Activated T-cell treated with anti-CD3 and anti-CD28 coated beads, Interleukin-2, amount 50 U/mL, for 24 hours (primary cell): ENCODE measurements around the gene TST.
"Not testable (repeated sequence)": the region's sequence is repeated elsewhere in the genome, so short reads cannot be mapped to it uniquely, and the experiment has no call there.

ENCODE experiments used
- DNase-seq: peaks from one replicate; pipeline ENCODE4 v3.0.0-alpha.2; 2020
- H3K27ac Mint-ChIP-seq: 2 replicates; pipeline ENCODE4 v1.8.0; 2020; ENCODE audit warnings: mild to moderate bottlenecking, mixed read lengths
- H3K27me3 Mint-ChIP-seq: 2 replicates; pipeline ENCODE4 v1.8.0; 2020; ENCODE audit warnings: mixed read lengths
- H3K36me3 Mint-ChIP-seq: 2 replicates; pipeline ENCODE4 v1.8.0; 2020; ENCODE audit warnings: low read depth, mixed read lengths
- H3K4me1 Mint-ChIP-seq: 2 replicates; pipeline ENCODE4 v1.8.0; 2020; ENCODE audit warnings: low read depth, mixed read lengths
- H3K4me3 Mint-ChIP-seq: 2 replicates; pipeline ENCODE4 v1.8.0; 2020; ENCODE audit warnings: mild to moderate bottlenecking, moderate library complexity, mixed read lengths
- H3K9me3 Mint-ChIP-seq: 2 replicates; pipeline ENCODE4 v1.8.0; 2020; ENCODE audit warnings: mixed read lengths

TST gene

GRCh38 chr22:37002633-37003032, 16.6 kb downstream of the TST start:
- peaks cover 1% of the 10 kb centered on the region for H3K4me1 Mint-ChIP-seq
- H3K36me3 Mint-ChIP-seq, result no peaks in the 10 kb centered on the region
- peaks cover 13% of the 10 kb centered on the region for H3K27me3 Mint-ChIP-seq
- no peak overlapping the region for H3K27ac Mint-ChIP-seq
- no peak overlapping the region for H3K4me3 Mint-ChIP-seq
- H3K9me3 Mint-ChIP-seq, result no peaks in the 10 kb centered on the region
- DNase-seq, result no peak

DNA sequence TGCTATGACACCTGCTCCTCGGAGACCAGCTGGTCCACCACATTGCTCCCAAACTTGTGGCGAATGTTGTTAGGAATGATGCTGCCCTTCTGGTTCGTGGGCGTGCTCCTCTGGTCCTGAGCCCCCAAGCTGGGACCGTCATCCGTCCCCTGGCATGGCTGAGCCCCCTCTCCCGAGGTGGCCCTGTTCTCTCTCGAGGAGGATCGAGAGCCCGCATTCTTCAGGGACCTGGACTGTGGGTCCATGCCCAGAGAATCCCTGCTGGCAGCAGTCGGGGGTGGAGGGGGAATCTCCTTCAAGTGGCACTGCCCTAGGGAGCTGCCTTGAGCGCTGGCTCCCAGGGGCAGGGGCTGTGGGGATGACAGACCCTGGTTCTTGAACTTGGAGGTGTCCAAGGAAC, 17.4 kb downstream of the TST start:
- Mint-ChIP-seq H3K4me1 (peaks cover 1% of the 10 kb centered on the region), H3K27me3 (peaks cover 11% of the 10 kb centered on the region), H3K9me3 (no peaks in the 10 kb centered on the region), H3K4me3 (no peak overlapping the region), H3K27ac (no peak overlapping the region), H3K36me3 (no peaks in the 10 kb centered on the region)
- DNase-seq, result no peak

GRCh38 chr22:37000676-37001534, 18.3 kb downstream of the TST start:
- no peak overlapping the region for H3K27ac Mint-ChIP-seq

DNA sequence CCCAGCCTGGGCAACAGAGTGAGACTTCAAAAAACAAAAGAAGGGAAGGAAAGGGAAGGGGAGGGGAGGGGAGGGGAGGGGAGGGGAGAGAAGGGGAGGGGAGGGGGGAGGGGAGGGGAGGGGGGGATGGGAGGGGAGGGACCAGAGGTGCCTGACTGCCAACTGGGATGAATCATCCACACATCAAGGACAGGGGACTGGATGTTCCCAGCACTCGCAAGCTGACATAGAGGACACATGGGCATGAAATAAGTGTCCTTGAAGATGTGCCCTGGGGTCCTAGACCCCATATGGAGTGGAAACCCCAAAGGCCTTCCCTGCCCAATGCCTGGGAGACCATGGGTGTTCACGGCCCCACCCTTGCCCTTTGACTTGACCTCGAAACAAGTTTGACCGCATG, 19.8 kb downstream of the TST start:
- DNase-seq, result no peak
- Mint-ChIP-seq H3K4me3 (no peak overlapping the region), H3K27me3 (peaks cover 4% of the 10 kb centered on the region), H3K27ac (no peak overlapping the region), H3K4me1 (peaks cover 1% of the 10 kb centered on the region), H3K36me3 (no peaks in the 10 kb centered on the region), H3K9me3 (no peaks in the 10 kb centered on the region)

More at GRCh38 chr22:37000676-37001534, 18.3 kb downstream of the TST start:
- no peak overlapping the region for H3K4me3 Mint-ChIP-seq
- no peaks in the 10 kb centered on the region for H3K36me3 Mint-ChIP-seq
- H3K9me3 Mint-ChIP-seq, result no peaks in the 10 kb centered on the region
- no peak for DNase-seq
- H3K27me3 Mint-ChIP-seq, result peaks cover 4% of the 10 kb centered on the region
- peaks cover 1% of the 10 kb centered on the region for H3K4me1 Mint-ChIP-seq

DNA sequence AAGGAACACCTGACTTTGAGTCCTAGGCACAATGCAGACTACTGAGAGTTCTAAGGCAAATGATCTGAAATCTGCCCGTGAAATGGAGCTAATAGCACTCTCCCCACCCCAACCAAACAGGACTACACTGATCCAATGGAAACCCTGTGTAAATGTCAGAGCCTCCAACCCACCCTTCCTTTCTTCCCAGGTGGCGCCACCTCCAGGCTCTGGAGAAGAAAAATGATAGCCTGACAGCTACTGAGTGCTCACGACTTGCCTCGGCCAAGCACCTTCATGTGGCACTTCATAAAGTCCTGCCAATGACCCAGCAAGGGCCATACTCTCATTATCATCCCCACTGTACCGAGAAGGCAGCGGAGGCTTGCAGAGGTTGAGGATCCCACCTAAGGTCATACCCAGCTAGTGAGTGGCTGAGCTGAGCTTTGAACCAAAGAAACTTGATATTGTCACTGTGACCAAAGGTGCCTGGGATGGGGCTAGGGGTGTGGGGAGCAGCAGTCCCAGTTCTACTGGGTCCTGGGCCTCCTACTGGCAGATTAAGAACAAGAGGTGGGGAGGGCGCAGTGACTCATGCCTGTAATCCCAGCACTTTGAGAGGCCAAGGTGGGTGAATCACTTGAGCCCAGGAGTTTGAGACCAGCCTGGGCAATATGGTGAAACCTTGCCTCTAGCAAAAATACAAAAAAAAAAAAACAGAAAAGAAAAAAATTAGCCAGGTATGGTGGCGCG, 20.5 kb downstream of the TST start:
- Mint-ChIP-seq H3K4me1 (peaks cover 1% of the 10 kb centered on the region), H3K9me3 (no peaks in the 10 kb centered on the region), H3K36me3 (no peaks in the 10 kb centered on the region), H3K4me3 (no peak overlapping the region), H3K27me3 (peaks cover 4% of the 10 kb centered on the region), H3K27ac (no peak overlapping the region)
- DNase-seq, result no peak

DNA sequence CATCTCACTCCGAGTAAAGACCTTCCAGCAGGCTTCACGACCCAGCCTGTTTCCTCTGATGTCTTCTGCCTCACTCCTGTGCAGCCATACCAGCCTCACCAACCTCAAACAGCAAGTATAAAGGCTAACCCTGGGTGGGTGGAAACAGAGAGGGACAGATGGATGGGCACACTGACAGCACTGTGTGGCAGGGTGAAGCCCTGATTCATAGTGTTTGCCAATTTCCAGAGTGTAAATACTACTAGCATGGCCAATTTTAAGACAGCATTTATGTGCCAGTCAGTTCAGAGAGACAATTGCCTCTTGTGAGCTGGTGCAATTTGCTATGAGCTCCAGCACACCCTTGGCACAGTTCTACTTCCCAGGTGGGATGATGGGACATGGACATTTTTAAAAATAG, 21.5 kb downstream of the TST start:
- Mint-ChIP-seq H3K36me3 (no peaks in the 10 kb centered on the region), H3K9me3 (no peaks in the 10 kb centered on the region), H3K4me1 (peaks cover 1% of the 10 kb centered on the region), H3K27me3 (no peaks in the 10 kb centered on the region), H3K4me3 (no peak overlapping the region), H3K27ac (no peak overlapping the region)
- DNase-seq, result no peak

GRCh38 chr22:36991206-36991605, 28.0 kb downstream of the TST start:
- H3K36me3 Mint-ChIP-seq, result no peaks in the 10 kb centered on the region
- H3K4me3 Mint-ChIP-seq, result no peak overlapping the region
- no peak overlapping the region for H3K27ac Mint-ChIP-seq
- peaks cover 27% of the 10 kb centered on the region for H3K27me3 Mint-ChIP-seq
- no peak for DNase-seq
- peaks cover 3% of the 10 kb centered on the region for H3K4me1 Mint-ChIP-seq
- peaks cover 8% of the 10 kb centered on the region for H3K9me3 Mint-ChIP-seq

- Mint-ChIP-seq H3K9me3 (peaks cover 14% of the 10 kb centered on the region), H3K4me3 (no peak overlapping the region), H3K27ac (no peak overlapping the region), H3K4me1 (peaks cover 3% of the 10 kb centered on the region), H3K27me3 (peaks cover 27% of the 10 kb centered on the region), H3K36me3 (no peaks in the 10 kb centered on the region)
- no peak for DNase-seq
These were observed 28.8 kb downstream of the TST start for GRCh38 chr22:36990457-36990856.

DNA sequence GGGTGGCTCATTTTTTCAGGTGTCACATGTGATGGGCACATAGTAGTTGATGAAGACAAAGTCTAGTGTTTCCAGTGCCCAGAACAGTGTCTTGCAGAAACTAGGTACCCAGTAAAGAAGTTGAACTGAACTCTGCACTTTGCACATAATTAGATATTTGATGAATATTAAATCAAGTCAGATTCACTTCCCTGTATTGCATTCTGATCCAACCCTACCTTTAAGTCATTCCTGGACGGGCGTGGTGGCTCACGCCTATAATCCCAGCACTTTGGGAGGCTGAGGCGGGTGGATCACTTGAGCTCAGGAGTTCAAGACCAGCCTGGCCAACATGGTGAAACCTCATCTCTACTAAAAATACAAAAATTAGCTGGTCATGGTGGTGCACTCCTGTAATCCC, 30.2 kb downstream of the TST start:
- not testable (repeated sequence) for H3K27ac Mint-ChIP-seq, DNase-seq, H3K4me3 Mint-ChIP-seq, H3K36me3 Mint-ChIP-seq, H3K4me1 Mint-ChIP-seq
- peaks cover 18% of the 10 kb centered on the region for H3K9me3 Mint-ChIP-seq
- H3K27me3 Mint-ChIP-seq, result peaks cover 27% of the 10 kb centered on the region

DNA sequence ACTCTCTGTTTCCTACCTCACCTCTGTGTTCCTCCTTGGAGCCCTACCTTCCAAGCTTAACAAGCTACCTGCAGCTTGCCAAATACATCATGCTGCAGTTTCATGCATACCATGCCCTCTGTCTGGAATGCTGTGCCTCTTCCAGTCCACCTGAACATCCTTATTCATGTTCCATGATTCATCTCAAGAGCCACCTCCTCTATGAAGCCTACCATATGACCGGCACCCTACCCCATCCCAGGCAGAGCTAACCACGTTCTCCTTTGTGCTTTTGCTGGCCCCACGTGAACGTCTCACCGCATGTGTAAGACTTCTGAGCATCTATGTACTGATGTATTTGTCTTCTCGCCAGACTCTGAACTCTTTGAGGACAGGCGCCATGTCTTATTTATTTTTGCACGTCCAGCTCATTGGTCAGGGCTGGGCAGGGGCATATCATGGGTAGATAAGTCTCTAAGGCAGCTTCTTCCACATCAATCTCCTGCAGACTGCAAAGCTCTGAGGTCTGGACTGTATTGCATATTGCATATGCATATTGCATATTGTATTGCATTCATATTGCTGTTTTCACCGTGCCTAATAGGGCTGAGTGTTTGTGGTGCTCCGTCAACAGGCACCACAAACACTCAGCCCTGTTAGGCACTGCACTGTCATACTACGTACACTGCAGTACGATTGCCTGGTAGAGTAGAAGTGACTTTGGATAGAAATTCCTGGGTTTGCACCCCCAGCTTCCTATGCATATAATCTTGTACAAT, 31.0 kb downstream of the TST start:
- DNase-seq, result no peak
- Mint-ChIP-seq H3K9me3 (peaks cover 18% of the 10 kb centered on the region), H3K4me3 (no peak overlapping the region)

DNA sequence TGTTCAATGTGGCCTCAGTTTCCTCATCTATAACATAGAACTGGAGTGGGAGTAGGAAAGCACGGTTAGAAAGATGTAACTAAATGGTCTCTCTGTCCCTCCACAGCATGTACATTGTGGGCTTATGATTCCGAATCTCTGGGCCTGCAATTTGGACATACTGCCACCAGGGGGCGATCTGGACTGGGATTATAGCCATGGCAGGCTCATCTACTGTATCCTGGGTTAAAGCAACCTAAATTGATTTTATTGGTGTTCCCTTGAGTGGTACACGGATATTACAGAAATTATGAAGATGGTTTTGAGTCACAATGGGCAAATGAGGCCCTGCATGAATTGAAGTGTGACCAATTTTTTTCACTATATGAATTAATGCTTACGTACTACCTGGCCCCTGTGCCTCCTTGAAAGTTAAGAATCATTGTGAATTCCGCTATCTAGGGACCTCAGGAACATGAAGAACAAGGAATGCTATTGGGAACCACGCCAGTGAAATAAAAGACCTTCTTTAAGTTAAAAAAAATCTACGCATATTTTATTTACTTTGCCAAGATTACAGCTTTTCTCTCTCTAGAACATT, 32.9 kb downstream of the TST start:
- Mint-ChIP-seq H3K36me3 (no peaks in the 10 kb centered on the region), H3K4me1 (peaks cover 3% of the 10 kb centered on the region), H3K27me3 (peaks cover 31% of the 10 kb centered on the region), H3K4me3 (no peak overlapping the region), H3K9me3 (peaks cover 18% of the 10 kb centered on the region), H3K27ac (no peak overlapping the region)
- DNase-seq, result peak; percentile 73

More for the DNA sequence above, 31.0 kb downstream of the TST start:
- no peak overlapping the region for H3K27ac Mint-ChIP-seq
- no peaks in the 10 kb centered on the region for H3K36me3 Mint-ChIP-seq
- H3K4me1 Mint-ChIP-seq, result peaks cover 3% of the 10 kb centered on the region
- H3K27me3 Mint-ChIP-seq, result peaks cover 32% of the 10 kb centered on the region

DNA sequence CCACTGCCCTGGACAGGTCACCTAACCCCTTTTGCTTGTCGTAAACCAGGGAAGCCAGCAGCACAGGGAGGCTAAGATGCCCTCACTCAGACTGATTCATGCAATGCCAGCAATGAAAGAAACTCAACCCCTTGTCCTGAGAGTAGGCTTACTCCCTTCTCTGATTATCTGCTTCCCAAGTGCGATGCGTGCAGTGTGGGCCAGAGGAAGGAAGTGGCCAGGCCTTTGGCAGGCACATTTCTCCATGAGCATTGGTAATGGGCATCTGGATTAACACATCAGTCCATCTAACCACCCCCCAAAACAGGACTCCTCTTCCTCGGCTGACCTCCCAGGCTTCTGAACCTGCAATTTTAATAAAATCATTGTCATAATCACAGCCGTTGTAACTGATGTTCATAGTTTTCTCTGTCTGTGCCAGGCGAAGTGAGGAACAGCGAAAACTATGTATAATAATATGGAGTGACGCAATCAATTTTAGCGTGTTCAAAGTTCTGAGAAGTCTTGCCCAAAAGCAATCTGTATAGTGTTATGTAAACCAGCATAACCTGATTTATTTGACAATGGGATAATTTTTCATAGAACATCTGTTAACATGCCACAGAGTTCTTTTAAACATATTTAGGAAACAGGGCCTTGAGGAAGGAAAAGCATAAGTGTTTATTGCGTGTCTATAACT, 33.9 kb downstream of the TST start:
- no peak for DNase-seq
- Mint-ChIP-seq H3K4me1 (peaks cover 3% of the 10 kb centered on the region), H3K27ac (no peak overlapping the region), H3K9me3 (peaks cover 18% of the 10 kb centered on the region), H3K36me3 (no peaks in the 10 kb centered on the region), H3K4me3 (no peak overlapping the region), H3K27me3 (peaks cover 23% of the 10 kb centered on the region)

- Mint-ChIP-seq H3K27ac (no peak overlapping the region), H3K36me3 (no peaks in the 10 kb centered on the region), H3K9me3 (peaks cover 18% of the 10 kb centered on the region), H3K4me1 (peaks cover 10% of the 10 kb centered on the region), H3K27me3 (peaks cover 9% of the 10 kb centered on the region), H3K4me3 (no peak overlapping the region)
- no peak for DNase-seq
These were observed 37.1 kb downstream of the TST start for GRCh38 chr22:36982136-36982535.

GRCh38 chr22:36981247-36981775, 37.9 kb downstream of the TST start:
- peaks cover 15% of the 10 kb centered on the region for H3K4me1 Mint-ChIP-seq
- no peak overlapping the region for H3K27ac Mint-ChIP-seq
- no peak overlapping the region for H3K4me3 Mint-ChIP-seq
- DNase-seq, result no peak
- no peaks in the 10 kb centered on the region for H3K36me3 Mint-ChIP-seq
- peaks cover 12% of the 10 kb centered on the region for H3K9me3 Mint-ChIP-seq
- H3K27me3 Mint-ChIP-seq, result peaks cover 9% of the 10 kb centered on the region
